ENCODE results near the gene SPOCD1. TPM values are rescaled to one million over a fixed set of nuclear protein-coding genes. Genes with fewer than 3 reads are reported as not detected.

The SPOCD1 gene
- polyA plus RNA-seq, 3 donors = not detected

DNA sequence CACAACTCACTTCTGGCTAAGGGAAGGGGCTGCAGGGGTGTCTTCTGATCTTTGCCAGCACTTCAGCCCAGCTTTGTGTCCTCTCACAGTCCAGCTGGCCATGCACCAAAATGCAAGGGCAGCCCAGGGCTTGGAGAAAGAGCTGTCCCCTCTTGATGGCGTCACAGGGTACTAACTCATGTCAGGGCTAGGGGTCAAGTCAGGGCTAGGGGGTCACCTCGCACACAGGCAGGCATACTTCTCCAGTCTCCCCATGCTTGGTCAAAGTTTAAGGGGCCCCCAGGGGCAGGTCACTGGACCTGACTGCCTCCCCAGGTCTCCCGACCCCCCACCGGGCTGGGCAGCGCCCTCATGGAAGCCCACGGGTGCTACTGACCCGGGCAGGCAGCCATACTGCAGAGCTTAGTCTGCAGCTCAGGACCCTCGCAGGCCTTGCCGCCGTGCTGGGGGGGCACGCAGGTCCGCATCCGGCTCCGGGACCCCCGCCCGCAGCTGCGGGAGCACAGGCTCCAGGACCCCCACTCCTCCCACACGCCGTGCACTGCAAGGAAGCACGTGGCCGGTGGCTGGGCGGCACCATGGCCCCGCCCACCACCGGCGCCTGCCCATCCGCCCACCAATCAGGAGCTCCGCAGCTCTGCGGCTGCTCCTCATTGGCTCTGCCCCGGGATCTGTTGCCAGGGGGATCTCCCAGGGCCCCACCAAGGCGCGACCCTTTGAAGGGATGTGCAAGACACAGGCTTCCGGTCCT is 73.2 kb downstream of the SPOCD1 start:
- no peaks in the 10 kb centered on the region for H4K20me1 ChIP-seq (ENCODE audit: insufficient read depth, low read length)
- TF ChIP-seq, protein P1, sequence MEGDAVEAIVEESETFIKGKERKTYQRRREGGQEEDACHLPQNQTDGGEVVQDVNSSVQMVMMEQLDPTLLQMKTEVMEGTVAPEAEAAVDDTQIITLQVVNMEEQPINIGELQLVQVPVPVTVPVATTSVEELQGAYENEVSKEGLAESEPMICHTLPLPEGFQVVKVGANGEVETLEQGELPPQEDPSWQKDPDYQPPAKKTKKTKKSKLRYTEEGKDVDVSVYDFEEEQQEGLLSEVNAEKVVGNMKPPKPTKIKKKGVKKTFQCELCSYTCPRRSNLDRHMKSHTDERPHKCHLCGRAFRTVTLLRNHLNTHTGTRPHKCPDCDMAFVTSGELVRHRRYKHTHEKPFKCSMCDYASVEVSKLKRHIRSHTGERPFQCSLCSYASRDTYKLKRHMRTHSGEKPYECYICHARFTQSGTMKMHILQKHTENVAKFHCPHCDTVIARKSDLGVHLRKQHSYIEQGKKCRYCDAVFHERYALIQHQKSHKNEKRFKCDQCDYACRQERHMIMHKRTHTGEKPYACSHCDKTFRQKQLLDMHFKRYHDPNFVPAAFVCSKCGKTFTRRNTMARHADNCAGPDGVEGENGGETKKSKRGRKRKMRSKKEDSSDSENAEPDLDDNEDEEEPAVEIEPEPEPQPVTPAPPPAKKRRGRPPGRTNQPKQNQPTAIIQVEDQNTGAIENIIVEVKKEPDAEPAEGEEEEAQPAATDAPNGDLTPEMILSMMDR (IDR thresholded peaks at IDR 0.05) = no peak
- H3K9me3 Mint-ChIP-seq = peaks cover 0 to 1% (median 0%) of the 10 kb centered on the region in 7 donors

More for the DNA sequence above, 73.2 kb downstream of the SPOCD1 start:
- Mint-ChIP-seq H3K27ac (no peak overlapping the region), H3K36me3 (no peaks in the 10 kb centered on the region), H3K4me1 (peaks cover 8% of the 10 kb centered on the region), H3K4me3 (no peak overlapping the region), H3K27me3 (ENCODE audit: low read depth in 3 of 3) (peaks cover 4 to 18% (median 18%) of the 10 kb centered on the region in 3 donors)
- Histone ChIP-seq H3K4me3 (replicated peaks in 1 of 3; ENCODE audit: low read depth in 2 of 3, low read length in 3 of 3) (no peak overlapping the region), H3K4me1 (ENCODE audit: control insufficient read depth in 1 of 2, insufficient read depth in 2 of 2, low read length in 2 of 2) (no peaks in the 10 kb centered on the region), H3K9me3 (replicated peaks in 1 of 2; ENCODE audit: control insufficient read depth in 1 of 2, insufficient read depth in 1 of 2, low read length in 2 of 2) (no peaks in the 10 kb centered on the region), H3K79me2 (ENCODE audit: insufficient read depth, low read length) (no peaks in the 10 kb centered on the region), H3K9ac (ENCODE audit: insufficient read depth, low read length, poor library complexity, severe bottlenecking) (no peak overlapping the region), H3K27me3 (ENCODE audit: control insufficient read depth in 2 of 2, insufficient read depth in 2 of 2, low read length in 2 of 2) (no peaks in the 10 kb centered on the region), H2AFZ (ENCODE audit: insufficient read depth, low read depth, low read length, poor library complexity, severe bottlenecking) (no peak overlapping the region), H3K36me3 (replicated peaks in 1 of 2; ENCODE audit: control insufficient read depth in 1 of 2, insufficient read depth in 2 of 2, low read length in 2 of 2) (no peaks in the 10 kb centered on the region), H3K4me2 (replicated peaks; ENCODE audit: extremely low read depth, low read length, poor library complexity, severe bottlenecking) (no peak overlapping the region), H3K27ac (ENCODE audit: low read depth in 1 of 2, low read length in 2 of 2) (no peak overlapping the region)
- 93% methylated on average over 31 of the region's 32 CpGs for WGBS (ENCODE audit: insufficient coverage)
- intact Hi-C loops (cut with micrococcal nuclease) = no loop called here
- DNase-seq = no peak

Small RNA genes within 50 kb of the gene (small RNA-seq; reads per million reads assigned to genes)
- not detected for gene MIR4254 (ENCODE audit: insufficient read length, low read depth)

Other genes with a start within 250 kb of the SPOCD1 start
- under 1 TPM in 1 of 3 donors, not detected in 2; 0.07 TPM for gene TINAGL1, start 239.5 kb downstream of the SPOCD1 start, polyA plus RNA-seq
- not detected for gene HCRTR1, start 198.3 kb downstream of the SPOCD1 start, polyA plus RNA-seq
- 10 to 100 TPM; 36.6 to 81.7 (median 70.7) TPM for gene PEF1, start 171.1 kb downstream of the SPOCD1 start, polyA plus RNA-seq
- gene COL16A1, start 112.0 kb downstream of the SPOCD1 start, polyA plus RNA-seq = under 1 TPM in 1 of 3 donors, not detected in 2; 0.13 TPM
- not detected for gene ADGRB2, start 51.7 kb downstream of the SPOCD1 start, polyA plus RNA-seq
- gene PTP4A2, start 122.3 kb upstream of the SPOCD1 start, polyA plus RNA-seq = 100 to 1,000 TPM; 227 to 501 (median 294) TPM
- 10 to 100 TPM; 40.7 to 65.6 (median 51.6) TPM for gene KHDRBS1, start 197.8 kb upstream of the SPOCD1 start, polyA plus RNA-seq

Data from CD14-positive monocyte (primary cell).